Measurements from ENCODE around the gene BAZ2B. TPM values are rescaled to one million over a fixed set of nuclear protein-coding genes. Genes with fewer than 3 reads are reported as not detected.

BAZ2B gene
- total and polyA plus RNA-seq, 2 of the 13 experiments (the other 11 are each of a cell fraction or from before 2014, with no cell fraction given) = 14.0 to 15.1 TPM

DNA sequence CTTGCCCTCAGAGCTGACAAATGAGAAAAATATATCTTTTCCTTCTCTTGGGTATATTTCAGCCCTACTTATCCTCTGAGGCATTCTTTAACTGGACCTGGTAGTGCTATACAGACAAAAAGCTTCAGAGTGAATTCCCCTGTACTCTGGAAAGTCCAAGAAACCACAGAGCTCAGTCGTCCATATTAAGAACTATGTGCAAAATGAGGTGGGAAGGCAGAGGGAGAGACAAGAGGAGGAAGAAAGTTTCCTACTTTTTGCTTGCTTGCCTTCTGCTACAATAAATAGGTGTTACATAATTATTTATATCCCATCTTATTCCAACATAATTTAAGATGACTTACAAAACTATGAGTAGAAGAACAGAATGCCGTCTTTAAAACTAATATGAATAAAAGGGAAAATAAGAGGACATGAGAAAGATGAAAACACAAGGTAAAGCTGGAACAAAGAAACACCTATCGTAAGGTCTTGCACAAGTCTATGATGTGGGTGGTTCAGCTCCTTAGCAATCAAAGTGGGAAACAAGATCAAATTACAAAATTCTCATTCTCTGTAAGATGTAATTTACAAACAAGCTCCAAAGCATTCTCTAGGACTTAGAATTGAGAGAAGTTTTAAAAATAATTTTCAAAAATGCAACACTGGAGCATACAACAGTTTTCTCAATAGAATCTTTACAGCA is 97.9 kb downstream of the BAZ2B start:
- Histone ChIP-seq H3K27ac (ENCODE audit: extremely low read length, insufficient read depth, low read length) (no peak overlapping the region), H3K4me1 (ENCODE audit: insufficient read depth, low read length) (peaks cover 7% of the 10 kb centered on the region), H3K27me3 (ENCODE audit: control insufficient read depth in 1 of 2, insufficient read depth in 2 of 2, low read length in 2 of 2) (no peaks in the 10 kb centered on the region), H4K20me1 (ENCODE audit: insufficient read depth, low read length) (no peaks in the 10 kb centered on the region), H2AFZ (ENCODE audit: low read length) (no peak overlapping the region), H3K4me2 (ENCODE audit: low read depth, low read length) (no peak overlapping the region), H3K4me3 (replicated peaks in 1 of 3; ENCODE audit: insufficient read depth in 1 of 3, low read depth in 2 of 3, low read length in 3 of 3) (no peak overlapping the region), H3K36me3 (replicated peaks in 1 of 2; ENCODE audit: control insufficient read depth in 1 of 2, insufficient read depth in 2 of 2, low read length in 2 of 2) (no peaks in the 10 kb centered on the region), H3K79me2 (ENCODE audit: insufficient read depth, low read length) (no peaks in the 10 kb centered on the region), H3K9me3 (ENCODE audit: low read length) (no peaks in the 10 kb centered on the region), H3K9ac (ENCODE audit: insufficient read depth, low read depth, low read length) (no peak overlapping the region)
- TF ChIP-seq PCBP2 (optimal IDR thresholded peaks at IDR 0.05; ENCODE audit: low read depth, low read length, poor library complexity, severe bottlenecking) (no peak), ZNF788 (CRISPR knock-in tag; IDR thresholded peaks at IDR 0.05; ENCODE audit: borderline replicate concordance) (no peak), HNRNPUL1 (IDR thresholded peaks at IDR 0.05; ENCODE audit: low read depth, low read length) (0 out of 2 replicates have a peak, but pooled peaks have one; percentile 21)
- ATAC-seq (no peak), DNase-seq (ENCODE audit: low spot score) (no peak), FAIRE-seq (no peak)
- in situ Hi-C loops (cut with HindIII; ENCODE audit: extremely low pct_ligation_motif_present, low pct_unique_long_range_greater_than_20kb) = no loop called here
- intact Hi-C loops (cut with micrococcal nuclease; ENCODE audit: unreplicated experiment) = no loop called here
- WGBS (ENCODE audit: low lambda C conversion rate) = 71% methylated on average over 3 of the region's 3 CpGs
- BruUV-seq (replicated peaks) = no TSS peak
- CTCF ChIA-PET (ENCODE audit: low intra/inter-chr PET ratio, low total read pairs) = no interaction called here
- POLR2A ChIA-PET = no interaction called here

DNA sequence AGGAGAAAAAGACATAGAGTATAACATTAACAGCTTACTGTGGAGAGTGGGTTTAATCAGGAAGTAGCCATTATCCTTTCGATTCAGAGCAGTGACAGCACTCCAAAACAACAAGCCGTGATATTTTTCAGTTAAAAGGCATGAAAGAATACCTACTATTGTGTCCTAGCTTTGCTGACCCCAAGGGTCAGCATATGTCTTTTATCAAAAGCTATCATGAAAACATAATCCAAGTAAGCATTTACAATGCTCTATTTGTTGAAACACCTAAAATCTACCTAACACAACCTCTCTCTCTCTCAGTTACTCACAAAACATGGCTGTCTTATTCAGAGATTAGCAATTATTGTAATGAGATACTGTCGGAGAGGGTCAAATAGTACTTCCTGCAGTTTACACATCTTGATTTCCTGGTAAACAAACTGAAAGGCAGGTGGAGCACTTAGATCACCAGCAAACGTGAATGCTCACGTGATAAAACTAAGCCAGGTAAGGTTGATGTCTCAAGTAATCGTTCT is 100.0 kb downstream of the BAZ2B start:
- no peaks in the 10 kb centered on the region for H4K20me1 ChIP-seq (ENCODE audit: insufficient read depth, low read length)
- H3K27ac ChIP-seq (ENCODE audit: extremely low read length, insufficient read depth, low read length) = peak overlapping the region; percentile 39
- peak; percentile 84 for ATAC-seq
- peak overlapping the region; percentile 63 for H3K9ac ChIP-seq (ENCODE audit: insufficient read depth, low read depth, low read length)
- ChIA-PET POLR2A (interaction anchor here (1.4 kb wide), 1 partner anchor 99 kb away, joined by 5 read pairs; no protein-coding TSS in a partner anchor), CTCF (ENCODE audit: low intra/inter-chr PET ratio, low total read pairs) (no interaction called here)
- TSS peak; percentile 58 for BruUV-seq (replicated peaks)
- DNase-seq (ENCODE audit: low spot score) = peak; percentile 35
- peak overlapping the region; percentile 95 for H2AFZ ChIP-seq (ENCODE audit: low read length)
- FAIRE-seq = no peak
- H3K27me3 ChIP-seq (ENCODE audit: control insufficient read depth in 1 of 2, insufficient read depth in 2 of 2, low read length in 2 of 2) = no peaks in the 10 kb centered on the region
- intact Hi-C loops (cut with micrococcal nuclease; ENCODE audit: unreplicated experiment) (loop anchor here (2.0 kb wide), 1 partner anchor 197 kb away; the partner anchor contains the start of gene MARCHF7), in situ Hi-C loops (cut with HindIII; ENCODE audit: extremely low pct_ligation_motif_present, low pct_unique_long_range_greater_than_20kb) (no loop called here)
- 24% methylated on average over 6 of the region's 6 CpGs for WGBS (ENCODE audit: low lambda C conversion rate)
- no peaks in the 10 kb centered on the region for H3K36me3 ChIP-seq (replicated peaks in 1 of 2; ENCODE audit: control insufficient read depth in 1 of 2, insufficient read depth in 2 of 2, low read length in 2 of 2)
- H3K79me2 ChIP-seq (ENCODE audit: insufficient read depth, low read length) = no peaks in the 10 kb centered on the region
- no peaks in the 10 kb centered on the region for H3K9me3 ChIP-seq (ENCODE audit: low read length)
- H3K4me1 ChIP-seq (ENCODE audit: insufficient read depth, low read length) = peaks cover 7% of the 10 kb centered on the region
- peak overlapping the region; percentile 37 to 54 (median 53); a peak in 5 of 6 replicates for H3K4me3 ChIP-seq (replicated peaks in 1 of 3; ENCODE audit: insufficient read depth in 1 of 3, low read depth in 2 of 3, low read length in 3 of 3)
- H3K4me2 ChIP-seq (ENCODE audit: low read depth, low read length) = peak overlapping the region; percentile 72
- TF ChIP-seq GLI4 (CRISPR knock-in tag; IDR thresholded peaks at IDR 0.05; ENCODE audit: borderline replicate concordance) (no peak), TBL1XR1 (IDR thresholded peaks at IDR 0.05; ENCODE audit: borderline replicate concordance, low read length, partially characterized antibody) (no peak), FOXA3 (CRISPR knock-in tag; IDR thresholded peaks at IDR 0.05) (peak; percentile 14; the same call in 1 of the 2 replicates), SIX1 (CRISPR knock-in tag; IDR thresholded peaks at IDR 0.05; ENCODE audit: borderline replicate concordance) (peak; percentile 29; the same call in 1 of the 2 replicates), IKZF4 (CRISPR knock-in tag; IDR thresholded peaks at IDR 0.05; ENCODE audit: borderline replicate concordance, low read depth, not compliant biosample characterization) (no peak), ZNF557 (CRISPR knock-in tag; IDR thresholded peaks at IDR 0.05) (no peak), KLF15 (CRISPR knock-in tag; IDR thresholded peaks at IDR 0.05; ENCODE audit: borderline replicate concordance) (no peak), TMF1 (CRISPR knock-in tag; IDR thresholded peaks at IDR 0.05; ENCODE audit: low read depth) (no peak)
- TF ChIP-seq, protein P1, sequence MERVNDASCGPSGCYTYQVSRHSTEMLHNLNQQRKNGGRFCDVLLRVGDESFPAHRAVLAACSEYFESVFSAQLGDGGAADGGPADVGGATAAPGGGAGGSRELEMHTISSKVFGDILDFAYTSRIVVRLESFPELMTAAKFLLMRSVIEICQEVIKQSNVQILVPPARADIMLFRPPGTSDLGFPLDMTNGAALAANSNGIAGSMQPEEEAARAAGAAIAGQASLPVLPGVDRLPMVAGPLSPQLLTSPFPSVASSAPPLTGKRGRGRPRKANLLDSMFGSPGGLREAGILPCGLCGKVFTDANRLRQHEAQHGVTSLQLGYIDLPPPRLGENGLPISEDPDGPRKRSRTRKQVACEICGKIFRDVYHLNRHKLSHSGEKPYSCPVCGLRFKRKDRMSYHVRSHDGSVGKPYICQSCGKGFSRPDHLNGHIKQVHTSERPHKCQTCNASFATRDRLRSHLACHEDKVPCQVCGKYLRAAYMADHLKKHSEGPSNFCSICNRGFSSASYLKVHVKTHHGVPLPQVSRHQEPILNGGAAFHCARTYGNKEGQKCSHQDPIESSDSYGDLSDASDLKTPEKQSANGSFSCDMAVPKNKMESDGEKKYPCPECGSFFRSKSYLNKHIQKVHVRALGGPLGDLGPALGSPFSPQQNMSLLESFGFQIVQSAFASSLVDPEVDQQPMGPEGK (CRISPR knock-in tag; IDR thresholded peaks at IDR 0.05) = no peak
- TF ChIP-seq, protein P2, sequence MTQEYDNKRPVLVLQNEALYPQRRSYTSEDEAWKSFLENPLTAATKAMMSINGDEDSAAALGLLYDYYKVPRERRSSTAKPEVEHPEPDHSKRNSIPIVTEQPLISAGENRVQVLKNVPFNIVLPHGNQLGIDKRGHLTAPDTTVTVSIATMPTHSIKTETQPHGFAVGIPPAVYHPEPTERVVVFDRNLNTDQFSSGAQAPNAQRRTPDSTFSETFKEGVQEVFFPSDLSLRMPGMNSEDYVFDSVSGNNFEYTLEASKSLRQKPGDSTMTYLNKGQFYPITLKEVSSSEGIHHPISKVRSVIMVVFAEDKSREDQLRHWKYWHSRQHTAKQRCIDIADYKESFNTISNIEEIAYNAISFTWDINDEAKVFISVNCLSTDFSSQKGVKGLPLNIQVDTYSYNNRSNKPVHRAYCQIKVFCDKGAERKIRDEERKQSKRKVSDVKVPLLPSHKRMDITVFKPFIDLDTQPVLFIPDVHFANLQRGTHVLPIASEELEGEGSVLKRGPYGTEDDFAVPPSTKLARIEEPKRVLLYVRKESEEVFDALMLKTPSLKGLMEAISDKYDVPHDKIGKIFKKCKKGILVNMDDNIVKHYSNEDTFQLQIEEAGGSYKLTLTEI (CRISPR knock-in tag; conservative IDR thresholded peaks at IDR 0.05) = no peak
